SW 1271 (cell line): ENCODE results near the gene DNAJC5G.
"Not testable (repeated sequence)": the region's sequence is repeated elsewhere in the genome, so short reads cannot be mapped to it uniquely, and the experiment has no call there.

Source experiments
- DNase-seq, 2 experiments: peaks; one replicate each; lab custom pipeline; 2025; lab: John Stamatoyannopoulos, UW

Gene DNAJC5G

DNA sequence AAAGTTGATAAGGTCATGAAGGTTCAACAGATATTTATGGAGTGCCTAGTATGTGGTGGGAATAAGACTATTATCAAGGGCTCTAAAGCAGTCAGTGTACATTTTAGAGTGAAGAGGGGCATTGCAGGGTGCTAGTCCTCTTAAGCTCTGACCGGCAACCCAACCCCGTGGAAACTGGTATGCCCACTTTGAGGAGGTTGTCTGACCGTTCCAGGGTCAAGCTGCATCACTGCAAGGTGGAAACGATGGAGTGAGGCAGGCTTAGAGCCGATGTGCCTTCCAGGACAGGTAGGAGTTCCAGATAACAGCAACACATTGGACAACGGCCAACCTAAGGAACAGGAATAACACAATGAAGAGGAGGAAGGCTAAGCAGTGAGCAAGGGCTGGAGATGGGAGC, 34.4 kb downstream of the DNAJC5G start:
- no peak for DNase-seq

DNA sequence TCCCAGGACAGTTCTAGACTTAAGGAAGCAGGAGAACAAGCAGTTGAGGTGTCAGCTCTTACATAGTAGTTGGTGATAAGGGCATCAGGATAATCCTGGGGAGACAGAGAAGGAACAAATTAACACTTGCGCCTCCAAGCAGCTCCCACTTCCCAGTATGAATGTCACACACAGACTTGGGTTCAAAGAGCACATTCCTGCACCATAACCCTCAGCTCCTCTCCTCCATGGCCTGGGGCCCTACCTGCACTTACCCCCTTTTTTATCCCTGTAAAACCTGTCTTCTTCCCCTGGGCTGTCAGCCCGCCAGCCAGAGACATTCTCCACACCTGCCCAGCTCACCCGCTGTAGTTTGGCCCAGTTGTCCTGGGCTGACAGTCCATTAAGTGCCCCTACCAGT, 36.9 kb downstream of the DNAJC5G start:
- DNase-seq = no peak

DNA sequence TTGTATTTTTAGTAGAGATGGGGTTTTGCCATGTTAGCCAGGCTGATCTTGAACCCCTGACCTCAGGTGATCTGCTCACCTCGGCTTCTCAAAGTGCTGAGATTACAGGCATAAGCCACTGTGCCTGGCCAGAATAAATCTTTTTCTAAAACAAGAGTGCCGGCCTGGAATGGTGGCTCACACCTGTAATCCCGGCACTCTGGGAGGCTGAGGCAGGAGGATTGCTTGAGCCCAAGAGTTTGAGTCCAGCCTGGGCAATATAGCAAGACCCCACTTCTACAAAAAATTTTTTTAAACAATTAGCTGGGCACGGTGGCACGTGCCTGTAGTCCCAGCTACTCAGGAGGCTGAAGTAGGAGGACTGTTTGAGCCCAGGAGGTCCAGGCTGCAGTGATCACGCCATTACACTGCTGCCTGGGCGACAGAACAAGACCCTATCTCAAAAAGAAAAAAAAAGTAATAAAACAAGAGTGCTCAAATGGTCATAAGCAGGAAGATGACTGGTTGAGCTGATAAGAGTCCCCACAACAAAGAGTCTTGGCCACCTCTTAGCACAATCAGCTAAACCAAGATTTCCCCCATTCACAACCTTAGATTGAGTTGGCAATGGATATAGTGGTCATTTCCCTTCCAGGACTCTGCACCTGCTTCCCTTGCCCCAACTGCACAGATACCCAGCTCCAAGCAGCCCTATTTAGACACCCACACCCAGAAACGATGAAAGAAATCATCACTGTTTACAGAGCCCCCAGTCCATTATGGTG, 38.8 kb downstream of the DNAJC5G start:
- no peak for DNase-seq

DNA sequence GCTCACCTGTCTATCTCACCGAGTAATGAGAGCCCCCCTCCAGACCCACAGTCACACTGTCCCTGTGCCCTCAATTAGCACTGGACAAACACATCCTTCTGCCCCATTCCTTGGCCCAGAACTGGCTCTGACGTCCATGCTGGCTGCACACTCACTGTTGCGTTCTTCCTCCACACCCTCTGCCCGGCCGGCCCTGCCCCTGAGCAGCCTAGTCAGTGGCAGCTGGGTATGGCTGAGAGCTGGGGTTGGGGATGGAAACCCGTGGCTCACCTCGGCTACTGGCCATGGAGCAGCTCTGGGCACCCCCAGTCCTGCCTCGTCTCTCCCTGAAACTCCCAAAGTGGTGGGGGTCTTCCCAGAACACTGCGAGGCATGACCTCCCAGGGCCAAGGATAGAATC, 39.5 kb downstream of the DNAJC5G start:
- DNase-seq = no peak

GRCh38 chr2:27315122-27315521, 39.9 kb downstream of the DNAJC5G start:
- DNase-seq = no peak

DNA sequence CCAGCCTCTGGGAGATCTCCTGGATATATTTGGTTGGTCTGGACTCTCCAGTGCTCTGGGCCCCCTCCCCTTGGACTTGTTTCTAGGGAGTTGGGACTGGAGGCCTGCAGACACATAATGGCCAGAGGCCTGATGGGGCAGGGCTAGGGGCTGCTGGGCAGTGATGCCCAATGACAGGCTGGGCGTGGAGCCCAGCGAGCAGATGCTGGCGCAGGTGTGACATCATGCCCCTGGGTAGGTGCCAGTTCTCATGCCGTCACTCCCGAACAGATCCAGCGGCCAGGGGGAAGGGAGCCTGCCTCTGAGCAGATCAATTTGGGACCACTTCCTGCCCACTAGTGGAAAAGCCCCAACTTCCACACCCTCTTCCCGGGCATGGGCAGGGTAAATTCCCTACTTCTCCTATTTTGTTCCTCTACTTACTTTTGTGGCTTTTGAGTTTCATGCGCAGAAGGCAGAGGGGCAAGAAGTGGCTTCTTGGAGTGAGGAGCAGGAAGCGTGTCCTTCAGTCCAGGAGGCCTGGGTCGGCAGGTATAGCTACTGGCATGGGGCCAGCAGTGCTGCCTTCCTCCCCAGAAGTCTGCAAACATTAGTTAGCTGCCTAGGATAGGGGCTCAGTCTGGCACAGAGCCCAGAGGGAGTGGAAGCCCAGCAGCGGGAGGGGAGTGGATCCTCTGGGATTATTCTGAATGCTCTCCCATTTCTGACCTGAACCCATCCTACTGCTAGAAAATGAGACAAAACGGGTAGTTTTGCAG, 41.6 kb downstream of the DNAJC5G start:
- DNase-seq = no peak

GRCh38 chr2:27319839-27320238, 44.6 kb downstream of the DNAJC5G start:
- not testable (repeated sequence) for DNase-seq

GRCh38 chr2:27320958-27321543, 45.8 kb downstream of the DNAJC5G start:
- peak; percentile 99 to 100 for DNase-seq

DNA sequence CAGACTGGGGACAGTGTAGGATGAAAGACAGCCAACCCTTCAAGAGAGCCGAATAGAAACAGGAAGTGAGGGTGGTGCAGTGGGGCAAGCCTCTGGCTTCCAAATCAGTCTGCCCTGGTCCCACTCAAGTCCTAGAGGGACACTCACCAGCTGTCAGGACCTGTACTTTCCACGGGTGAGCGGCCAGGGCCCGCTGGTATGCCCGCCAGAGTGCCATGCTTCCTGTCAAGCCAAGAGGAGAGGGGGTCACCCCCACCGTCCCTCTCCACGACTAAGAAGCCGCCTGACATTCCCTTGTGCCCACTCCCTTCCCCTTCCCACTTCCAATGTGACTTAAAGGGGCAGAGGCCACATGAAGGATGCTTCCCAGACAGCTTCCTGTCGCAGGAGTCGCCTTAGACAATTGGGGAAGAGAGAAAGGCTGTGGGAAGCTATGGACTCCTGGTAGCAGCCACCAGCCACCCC, 47.1 kb downstream of the DNAJC5G start:
- DNase-seq = no peak

- peak; percentile 94 to 95 for DNase-seq
Measured at GRCh38 chr2:27322766-27323595, 47.7 kb downstream of the DNAJC5G start, which contains the start of gene MPV17. Gene MPV17, minus strand, starts transcription at chr2:27323097. Its CDS starts 580 bp downstream, at chr2:27322517.

- peak in 1 of 2 experiments; percentile 55 for DNase-seq
Measured at GRCh38 chr2:27323596-27324285, 48.5 kb downstream of the DNAJC5G start.

- DNase-seq = no peak
Measured at GRCh38 chr2:27324720-27325119, 49.5 kb downstream of the DNAJC5G start.
